GM19397 (cell line): ENCODE measurements around the gene TLCD3B.

Experiments
- ATAC-seq: cut with Tn5 transposase; IDR thresholded peaks from one replicate; pipeline ENCODE4 v1.9.1; 2021; ENCODE audit warnings: mild to moderate bottlenecking, moderate library complexity; ENCODE audit not compliant: unreplicated experiment

TLCD3B gene

GRCh38 chr16:29975134-29975538 lies 55.9 kb downstream of the TLCD3B start:
- ATAC-seq = no peak
